ENCODE results near the gene GRM4.

The GRM4 gene

GRCh38 chr6:34157851-34158250, 12.0 kb upstream of the GRM4 start:
- no peak for DNase-seq (ENCODE audit: low read depth in 2 of 2)

GRCh38 chr6:34157236-34157830, 11.4 kb upstream of the GRM4 start:
- DNase-seq (ENCODE audit: low read depth in 2 of 2): no peak

- DNase-seq (ENCODE audit: low read depth in 2 of 2): no peak
These were observed 9.8 kb upstream of the GRM4 start for GRCh38 chr6:34155471-34156300.

- DNase-seq (ENCODE audit: low read depth in 2 of 2): peak; percentile 38 to 62
These were observed 9.0 kb upstream of the GRM4 start for GRCh38 chr6:34154668-34155447.

GRCh38 chr6:34152806-34153520, 7.1 kb upstream of the GRM4 start:
- DNase-seq (ENCODE audit: low read depth in 2 of 2): no peak

- no peak for DNase-seq (ENCODE audit: low read depth in 2 of 2)
These were observed 6.2 kb upstream of the GRM4 start for GRCh38 chr6:34152042-34152524.

GRCh38 chr6:34151321-34152041, 5.6 kb upstream of the GRM4 start:
- no peak for DNase-seq (ENCODE audit: low read depth in 2 of 2)

GRCh38 chr6:34150766-34151165, 4.9 kb upstream of the GRM4 start:
- DNase-seq (ENCODE audit: low read depth in 2 of 2): no peak

- DNase-seq (ENCODE audit: low read depth in 2 of 2): no peak
These were observed 4.0 kb upstream of the GRM4 start for GRCh38 chr6:34149831-34150400.

- no peak for DNase-seq (ENCODE audit: low read depth in 2 of 2)
These were observed 3.5 kb upstream of the GRM4 start for GRCh38 chr6:34149452-34149810.

GRCh38 chr6:34148631-34149451, 3.0 kb upstream of the GRM4 start:
- DNase-seq (ENCODE audit: low read depth in 2 of 2): no peak

- DNase-seq (ENCODE audit: low read depth in 2 of 2): no peak
These were observed 2.2 kb upstream of the GRM4 start for GRCh38 chr6:34147906-34148630.

GRCh38 chr6:34146801-34147592, 1.1 kb upstream of the GRM4 start:
- DNase-seq (ENCODE audit: low read depth in 2 of 2): no peak

- DNase-seq (ENCODE audit: low read depth in 2 of 2): no peak
These were observed 496 bp downstream of the GRM4 start for GRCh38 chr6:34145161-34146020.

GRCh38 chr6:34144581-34145160, 1.2 kb downstream of the GRM4 start:
- no peak for DNase-seq (ENCODE audit: low read depth in 2 of 2)

GRCh38 chr6:34143884-34144580, 1.9 kb downstream of the GRM4 start:
- DNase-seq (ENCODE audit: low read depth in 2 of 2): peak in 1 of 2 donors; percentile 35
